ENCODE data around the gene INPP4A. TPM values are rescaled to one million over a fixed set of nuclear protein-coding genes. Genes with fewer than 3 reads are reported as not detected.

Gene INPP4A
- total and polyA plus RNA-seq, 2 donors, result 17.9 to 24.9 TPM

- WGBS, result 95% methylated on average over 7 of the region's 7 CpGs
- H3K4me1 ChIP-seq (ENCODE audit: control insufficient read depth in 2 of 2, insufficient read depth in 2 of 2, low read length in 2 of 2), result peaks cover 38 to 58% of the 10 kb centered on the region in 2 donors
Measured at GRCh38 chr2:98470851-98471255, 26.2 kb downstream of the INPP4A start.

GRCh38 chr2:98471402-98472131, 26.9 kb downstream of the INPP4A start:
- no peak for DNase-seq (ENCODE audit: low read depth in 6 of 9, low spot score in 9 of 9)
- Histone ChIP-seq H3K4me1 (ENCODE audit: control insufficient read depth in 2 of 2, insufficient read depth in 2 of 2, low read length in 2 of 2) (peaks cover 31 to 57% of the 10 kb centered on the region in 2 donors), H3K27ac (ENCODE audit: low read depth in 1 of 2, low read length in 1 of 2) (no peak overlapping the region), H3K36me3 (ENCODE audit: control insufficient read depth in 2 of 2, insufficient read depth in 2 of 2, low read length in 1 of 2) (peaks cover 5% of the 10 kb centered on the region in 2 donors), H3K9me3 (ENCODE audit: control insufficient read depth in 2 of 2, insufficient read depth in 1 of 2, low read length in 1 of 2) (peaks cover 1 to 5% of the 10 kb centered on the region in 2 donors), H3K27me3 (ENCODE audit: control insufficient read depth in 2 of 2, insufficient read depth in 1 of 2, low read length in 1 of 2) (no peaks in the 10 kb centered on the region), H3K4me3 (ENCODE audit: low read length in 2 of 2) (no peak overlapping the region)
- WGBS, result 87% methylated on average over 10 of the region's 10 CpGs

More at GRCh38 chr2:98470851-98471255, 26.2 kb downstream of the INPP4A start:
- no peak for DNase-seq (ENCODE audit: low read depth in 6 of 9, low spot score in 9 of 9)
- Histone ChIP-seq H3K4me3 (ENCODE audit: low read length in 2 of 2) (no peak overlapping the region), H3K9me3 (ENCODE audit: control insufficient read depth in 2 of 2, insufficient read depth in 1 of 2, low read length in 1 of 2) (peaks cover 1 to 5% of the 10 kb centered on the region in 2 donors), H3K27ac (ENCODE audit: low read depth in 1 of 2, low read length in 1 of 2) (no peak overlapping the region), H3K27me3 (ENCODE audit: control insufficient read depth in 2 of 2, insufficient read depth in 1 of 2, low read length in 1 of 2) (no peaks in the 10 kb centered on the region), H3K36me3 (ENCODE audit: control insufficient read depth in 2 of 2, insufficient read depth in 2 of 2, low read length in 1 of 2) (peaks cover 5% of the 10 kb centered on the region in 2 donors)

GRCh38 chr2:98472132-98472650, 27.5 kb downstream of the INPP4A start:
- H3K27ac ChIP-seq (ENCODE audit: low read depth in 1 of 2, low read length in 1 of 2), result no peak overlapping the region
- H3K4me1 ChIP-seq (ENCODE audit: control insufficient read depth in 2 of 2, insufficient read depth in 2 of 2, low read length in 2 of 2), result peaks cover 25 to 55% of the 10 kb centered on the region in 2 donors
- WGBS, result 81% methylated on average over 5 of the region's 5 CpGs
- peaks cover 5% of the 10 kb centered on the region in 2 donors for H3K36me3 ChIP-seq (ENCODE audit: control insufficient read depth in 2 of 2, insufficient read depth in 2 of 2, low read length in 1 of 2)
- no peak overlapping the region for H3K4me3 ChIP-seq (ENCODE audit: low read length in 2 of 2)
- DNase-seq (ENCODE audit: low read depth in 6 of 9, low spot score in 9 of 9), result no peak
- peaks cover 1 to 5% of the 10 kb centered on the region in 2 donors for H3K9me3 ChIP-seq (ENCODE audit: control insufficient read depth in 2 of 2, insufficient read depth in 1 of 2, low read length in 1 of 2)
- no peaks in the 10 kb centered on the region for H3K27me3 ChIP-seq (ENCODE audit: control insufficient read depth in 2 of 2, insufficient read depth in 1 of 2, low read length in 1 of 2)

GRCh38 chr2:98472961-98473746, 28.5 kb downstream of the INPP4A start:
- Histone ChIP-seq H3K27ac (ENCODE audit: low read depth in 1 of 2, low read length in 1 of 2) (peak overlapping the region; percentile 25 to 74), H3K4me1 (ENCODE audit: control insufficient read depth in 2 of 2, insufficient read depth in 2 of 2, low read length in 2 of 2) (peaks cover 25 to 63% of the 10 kb centered on the region in 2 donors), H3K4me3 (ENCODE audit: low read length in 2 of 2) (no peak overlapping the region), H3K9me3 (ENCODE audit: control insufficient read depth in 2 of 2, insufficient read depth in 1 of 2, low read length in 1 of 2) (peaks cover 1 to 5% of the 10 kb centered on the region in 2 donors), H3K27me3 (ENCODE audit: control insufficient read depth in 2 of 2, insufficient read depth in 1 of 2, low read length in 1 of 2) (no peaks in the 10 kb centered on the region), H3K36me3 (ENCODE audit: control insufficient read depth in 2 of 2, insufficient read depth in 2 of 2, low read length in 1 of 2) (peaks cover 5% of the 10 kb centered on the region in 2 donors)
- no peak for DNase-seq (ENCODE audit: low read depth in 6 of 9, low spot score in 9 of 9)
- 92% methylated on average over 9 of the region's 9 CpGs for WGBS

- no peaks in the 10 kb centered on the region for H3K27me3 ChIP-seq (ENCODE audit: control insufficient read depth in 2 of 2, insufficient read depth in 1 of 2, low read length in 1 of 2)
- peaks cover 5% of the 10 kb centered on the region in 2 donors for H3K36me3 ChIP-seq (ENCODE audit: control insufficient read depth in 2 of 2, insufficient read depth in 2 of 2, low read length in 1 of 2)
- H3K9me3 ChIP-seq (ENCODE audit: control insufficient read depth in 2 of 2, insufficient read depth in 1 of 2, low read length in 1 of 2), result peaks cover 1 to 5% of the 10 kb centered on the region in 2 donors
- H3K4me3 ChIP-seq (ENCODE audit: low read length in 2 of 2), result no peak overlapping the region
- H3K27ac ChIP-seq (ENCODE audit: low read depth in 1 of 2, low read length in 1 of 2), result peak overlapping the region; percentile 68 to 74
- 54% methylated on average over 10 of the region's 10 CpGs for WGBS
- peak in 1 of 9 donors; percentile 53 for DNase-seq (ENCODE audit: low read depth in 6 of 9, low spot score in 9 of 9)
- H3K4me1 ChIP-seq (ENCODE audit: control insufficient read depth in 2 of 2, insufficient read depth in 2 of 2, low read length in 2 of 2), result peaks cover 30 to 73% of the 10 kb centered on the region in 2 donors
Measured at GRCh38 chr2:98473995-98474780, 29.5 kb downstream of the INPP4A start.

GRCh38 chr2:98474979-98475632, 30.4 kb downstream of the INPP4A start:
- H3K4me3 ChIP-seq (ENCODE audit: low read length in 2 of 2), result no peak overlapping the region
- WGBS, result 97% methylated on average over 5 of the region's 5 CpGs
- no peaks in the 10 kb centered on the region for H3K27me3 ChIP-seq (ENCODE audit: control insufficient read depth in 2 of 2, insufficient read depth in 1 of 2, low read length in 1 of 2)
- peaks cover 38 to 82% of the 10 kb centered on the region in 2 donors for H3K4me1 ChIP-seq (ENCODE audit: control insufficient read depth in 2 of 2, insufficient read depth in 2 of 2, low read length in 2 of 2)
- DNase-seq (ENCODE audit: low read depth in 6 of 9, low spot score in 9 of 9), result no peak
- H3K9me3 ChIP-seq (ENCODE audit: control insufficient read depth in 2 of 2, insufficient read depth in 1 of 2, low read length in 1 of 2), result peaks cover 1 to 3% of the 10 kb centered on the region in 2 donors
- no peak overlapping the region for H3K27ac ChIP-seq (ENCODE audit: low read depth in 1 of 2, low read length in 1 of 2)
- peaks cover under 1 to 5% of the 10 kb centered on the region in 2 donors for H3K36me3 ChIP-seq (ENCODE audit: control insufficient read depth in 2 of 2, insufficient read depth in 2 of 2, low read length in 1 of 2)

- Histone ChIP-seq H3K27ac (ENCODE audit: low read depth in 1 of 2, low read length in 1 of 2) (peak overlapping the region in 1 of 2 donors; percentile 27), H3K9me3 (ENCODE audit: control insufficient read depth in 2 of 2, insufficient read depth in 1 of 2, low read length in 1 of 2) (no peaks in the 10 kb centered on the region), H3K4me1 (ENCODE audit: control insufficient read depth in 2 of 2, insufficient read depth in 2 of 2, low read length in 2 of 2) (peaks cover 31 to 83% of the 10 kb centered on the region in 2 donors), H3K4me3 (ENCODE audit: low read length in 2 of 2) (no peak overlapping the region), H3K27me3 (ENCODE audit: control insufficient read depth in 2 of 2, insufficient read depth in 1 of 2, low read length in 1 of 2) (no peaks in the 10 kb centered on the region), H3K36me3 (ENCODE audit: control insufficient read depth in 2 of 2, insufficient read depth in 2 of 2, low read length in 1 of 2) (peaks cover 0 to 5% of the 10 kb centered on the region in 2 donors)
- no peak for DNase-seq (ENCODE audit: low read depth in 6 of 9, low spot score in 9 of 9)
- WGBS, result 97% methylated on average over 9 of the region's 9 CpGs
Measured at GRCh38 chr2:98476192-98476868, 31.7 kb downstream of the INPP4A start.

- 98% methylated on average over 10 of the region's 10 CpGs for WGBS
- Histone ChIP-seq H3K27ac (ENCODE audit: low read depth in 1 of 2, low read length in 1 of 2) (no peak overlapping the region), H3K4me1 (ENCODE audit: control insufficient read depth in 2 of 2, insufficient read depth in 2 of 2, low read length in 2 of 2) (peaks cover 30 to 82% of the 10 kb centered on the region in 2 donors), H3K27me3 (ENCODE audit: control insufficient read depth in 2 of 2, insufficient read depth in 1 of 2, low read length in 1 of 2) (no peaks in the 10 kb centered on the region), H3K4me3 (ENCODE audit: low read length in 2 of 2) (no peak overlapping the region), H3K9me3 (ENCODE audit: control insufficient read depth in 2 of 2, insufficient read depth in 1 of 2, low read length in 1 of 2) (no peaks in the 10 kb centered on the region), H3K36me3 (ENCODE audit: control insufficient read depth in 2 of 2, insufficient read depth in 2 of 2, low read length in 1 of 2) (peaks cover 0 to 2% of the 10 kb centered on the region in 2 donors)
- DNase-seq (ENCODE audit: low read depth in 6 of 9, low spot score in 9 of 9), result no peak
Measured at GRCh38 chr2:98477036-98477435, 32.4 kb downstream of the INPP4A start.
